Posterior cingulate gyrus (tissue), 11 donors: ENCODE measurements around the gene RHPN2.
A peak's percentile ranks its signal among the peaks of the same experiment; 100 is the strongest.

Experiments used
- DNase-seq, 10 donors: peaks; one replicate each; pipeline versions ENCODE4 v3.0.0 to v3.0.0-alpha.2; 2020 to 2021; ENCODE audit warnings: mixed read lengths in 3 of 10
- intact Hi-C: fragments of 100-400 bp; cut with DNase I; formaldehyde crosslinking; loops from one replicate; pipeline ENCODE4 v1.15.1; 2023

RHPN2 gene

GRCh38 chr19:33064792-33065550, at the start of gene RHPN2:
Gene RHPN2, minus strand, starts transcription at chr19:33064888. Its CDS starts 36 bp downstream, at chr19:33064852.
- intact Hi-C loops, result no loop called here
- DNase-seq, result peak in 4 of 10 donors; percentile 15 to 82 (median 47)

GRCh38 chr19:33114312-33114711, 49.6 kb upstream of the RHPN2 start:
- DNase-seq, result peak in 1 of 10 donors; percentile 16

GRCh38 chr19:33111587-33111986, 46.9 kb upstream of the RHPN2 start:
- peak in 1 of 10 donors; percentile 60 for DNase-seq
- intact Hi-C loops, result no loop called here

More at GRCh38 chr19:33114312-33114711, 49.6 kb upstream of the RHPN2 start:
- intact Hi-C loops, result no loop called here

GRCh38 chr19:33110137-33110910, 45.6 kb upstream of the RHPN2 start:
- intact Hi-C loops, result no loop called here
- no peak for DNase-seq

- intact Hi-C loops, result no loop called here
- DNase-seq, result peak in 2 of 10 donors; percentile 62 to 64
These were observed 43.5 kb upstream of the RHPN2 start for GRCh38 chr19:33108161-33108560.

- intact Hi-C loops, result no loop called here
- DNase-seq, result peak in 1 of 10 donors; percentile 40
These were observed 38.2 kb upstream of the RHPN2 start for GRCh38 chr19:33102893-33103292.

GRCh38 chr19:33100894-33101644, 36.4 kb upstream of the RHPN2 start:
- intact Hi-C loops, result no loop called here
- DNase-seq, result no peak

- intact Hi-C loops, result no loop called here
- peak in 2 of 10 donors; percentile 64 to 81 for DNase-seq
These were observed 33.4 kb upstream of the RHPN2 start for GRCh38 chr19:33098055-33098534.

GRCh38 chr19:33096005-33096404, 31.3 kb upstream of the RHPN2 start:
- intact Hi-C loops, result no loop called here
- DNase-seq, result no peak

GRCh38 chr19:33094436-33095067, 29.9 kb upstream of the RHPN2 start:
- intact Hi-C loops, result no loop called here
- peak in 1 of 10 donors; percentile 10 for DNase-seq

GRCh38 chr19:33093420-33094210, 28.9 kb upstream of the RHPN2 start:
- peak in 2 of 10 donors; percentile 18 to 72 for DNase-seq

GRCh38 chr19:33090179-33090578, 25.5 kb upstream of the RHPN2 start:
- no peak for DNase-seq
- intact Hi-C loops, result no loop called here

More at GRCh38 chr19:33093420-33094210, 28.9 kb upstream of the RHPN2 start:
- intact Hi-C loops, result no loop called here

- peak in 1 of 10 donors; percentile 22 for DNase-seq
- intact Hi-C loops, result no loop called here
These were observed 24.3 kb upstream of the RHPN2 start for GRCh38 chr19:33089010-33089409.

- DNase-seq, result no peak
- intact Hi-C loops, result no loop called here
These were observed 22.3 kb upstream of the RHPN2 start for GRCh38 chr19:33086955-33087354.

- intact Hi-C loops, result no loop called here
- DNase-seq, result peak in 1 of 10 donors; percentile 5
These were observed 21.0 kb upstream of the RHPN2 start for GRCh38 chr19:33085570-33086128.

GRCh38 chr19:33080761-33081681, 16.3 kb upstream of the RHPN2 start, which contains the start of gene GPATCH1:
Gene GPATCH1, plus strand, starts transcription at chr19:33081181. Its CDS starts 13 bp downstream, at chr19:33081194.
- DNase-seq, result peak; percentile 87 to 99 (median 92)
- intact Hi-C loops, result loop anchor here (5.0 kb wide), 1 partner anchor 109 kb away; the partner anchor contains the start of genes CEP89 and FAAP24

GRCh38 chr19:33075519-33075918, 10.8 kb upstream of the RHPN2 start:
- intact Hi-C loops, result no loop called here
- peak in 1 of 10 donors; percentile 7 for DNase-seq

- intact Hi-C loops, result no loop called here
- DNase-seq, result peak in 2 of 10 donors; percentile 32 to 50
These were observed 7.2 kb upstream of the RHPN2 start for GRCh38 chr19:33071887-33072286.
